ENCODE measurements around the gene TMCC1. TPM values are rescaled to one million over a fixed set of nuclear protein-coding genes. Genes with fewer than 3 reads are reported as not detected.
A peak's percentile ranks its signal among the peaks of the same experiment; 100 is the strongest.

TMCC1 gene
- total and polyA plus RNA-seq, 10 of the 15 experiments (the other 5 are each of a cell fraction or from before 2014, with no cell fraction given), result 2.3 to 21.1 (median 8.4) TPM

GRCh38 chr3:129929383-129929782, 35.9 kb upstream of the TMCC1 start:
- H3K4me2 ChIP-seq (ENCODE audit: control insufficient read depth, insufficient read depth), result no peak overlapping the region
- ATAC-seq (no peak), DNase-seq (ENCODE audit: low read depth, low spot score) (no peak), FAIRE-seq (no peak)
- no peaks in the 10 kb centered on the region for H3K36me3 ChIP-seq (ENCODE audit: control insufficient read depth in 2 of 2, insufficient read depth in 2 of 2, low read length in 1 of 2)
- ChIA-PET POLR2A (no interaction called here), RAD21 (ENCODE audit: unreplicated experiment) (interaction anchor here (1.1 to 1.2 kb wide), 2 partner anchors 302 to 439 kb away, joined by 3 to 5 read pairs; no protein-coding TSS in a partner anchor), CTCF (interaction anchor here (1.0 to 1.7 kb wide), 2 partner anchors 10 to 439 kb away, joined by 3 to 6 read pairs; no protein-coding TSS in a partner anchor), SMC1A (ENCODE audit: uncharacterized antibody, unreplicated experiment) (no interaction called here)
- intact Hi-C loops (cut with micrococcal nuclease; ENCODE audit: unreplicated experiment), result no loop called here
- H3K4me3 ChIP-seq, result no peak overlapping the region
- no peaks in the 10 kb centered on the region for H3K4me1 ChIP-seq (ENCODE audit: control insufficient read depth, insufficient read depth, low read length)
- H3K27ac ChIP-seq (ENCODE audit: control insufficient read depth, insufficient read depth), result no peak overlapping the region
- no peaks in the 10 kb centered on the region for H3K79me2 ChIP-seq (ENCODE audit: control insufficient read depth, insufficient read depth, low read length)
- H4K20me1 ChIP-seq (ENCODE audit: control insufficient read depth, insufficient read depth), result no peaks in the 10 kb centered on the region
- BruUV-seq (replicated peaks), result no TSS peak
- TF ChIP-seq NRF1 (conservative IDR thresholded peaks at IDR 0.05; ENCODE audit: low read depth, low read length) (no peak), CBX5 (IDR thresholded peaks at IDR 0.05; ENCODE audit: low read depth) (peak; percentile 92; the same call in 1 of the 2 replicates), HDAC6 (IDR thresholded peaks at IDR 0.05; ENCODE audit: unreplicated experiment) (no peak)
- 46% methylated on average over 1 of the region's 1 CpG for WGBS (ENCODE audit: insufficient coverage, insufficient replicate concordance, low lambda C conversion rate, missing lambda C conversion rate)
- H2AFZ ChIP-seq (ENCODE audit: control insufficient read depth, low read depth, low read length), result no peak overlapping the region
- H3K9ac ChIP-seq (ENCODE audit: control insufficient read depth, insufficient read depth, low read length), result no peak overlapping the region
- H3K9me3 ChIP-seq (replicated peaks; ENCODE audit: control insufficient read depth, insufficient read depth, low read length), result no peaks in the 10 kb centered on the region; the same call in none of the 3 replicates
- in situ Hi-C loops (cut with MboI), result no loop called here
- H3K27me3 ChIP-seq (replicated peaks in 1 of 2; ENCODE audit: control insufficient read depth in 2 of 2, insufficient read depth in 2 of 2, low read length in 1 of 2), result no peaks in the 10 kb centered on the region

GRCh38 chr3:129927072-129927471, 33.6 kb upstream of the TMCC1 start:
- 36% methylated on average over 5 of the region's 5 CpGs for WGBS (ENCODE audit: insufficient coverage, insufficient replicate concordance, low lambda C conversion rate, missing lambda C conversion rate)
- BruUV-seq (replicated peaks), result no TSS peak
- no peak overlapping the region for H3K27ac ChIP-seq (ENCODE audit: control insufficient read depth, insufficient read depth)
- TF ChIP-seq HCFC1 (IDR thresholded peaks at IDR 0.05; ENCODE audit: low read length) (no peak), TARDBP (IDR thresholded peaks at IDR 0.05; ENCODE audit: borderline replicate concordance) (no peak), ATF3 (IDR thresholded peaks at IDR 0.05; ENCODE audit: borderline replicate concordance, extremely low read depth, low read depth, low read length) (no peak), SREBF1 (IDR thresholded peaks at IDR 0.05; ENCODE audit: low read length) (no peak), USF2 (IDR thresholded peaks at IDR 0.05; ENCODE audit: borderline replicate concordance, low read depth, low read length) (no peak), GATAD2B (conservative IDR thresholded peaks at IDR 0.05; ENCODE audit: low read depth) (no peak), BACH1 (IDR thresholded peaks at IDR 0.05; ENCODE audit: borderline replicate concordance) (no peak), SP1 (IDR thresholded peaks at IDR 0.05; ENCODE audit: low read depth, low read length) (no peak)
- ChIA-PET RAD21 (ENCODE audit: unreplicated experiment) (no interaction called here), POLR2A (no interaction called here), CTCF (no interaction called here), SMC1A (ENCODE audit: uncharacterized antibody, unreplicated experiment) (no interaction called here)
- H4K20me1 ChIP-seq (ENCODE audit: control insufficient read depth, insufficient read depth), result no peaks in the 10 kb centered on the region
- no peak overlapping the region for H3K4me2 ChIP-seq (ENCODE audit: control insufficient read depth, insufficient read depth)
- no peaks in the 10 kb centered on the region for H3K79me2 ChIP-seq (ENCODE audit: control insufficient read depth, insufficient read depth, low read length)
- FAIRE-seq (no peak), DNase-seq (ENCODE audit: low read depth, low spot score) (no peak), ATAC-seq (no peak)
- intact Hi-C loops (cut with micrococcal nuclease; ENCODE audit: unreplicated experiment) (no loop called here), in situ Hi-C loops (cut with MboI) (no loop called here)
- H3K4me1 ChIP-seq (ENCODE audit: control insufficient read depth, insufficient read depth, low read length), result no peaks in the 10 kb centered on the region
- no peaks in the 10 kb centered on the region for H3K36me3 ChIP-seq (ENCODE audit: control insufficient read depth in 2 of 2, insufficient read depth in 2 of 2, low read length in 1 of 2)
- H3K9ac ChIP-seq (ENCODE audit: control insufficient read depth, insufficient read depth, low read length), result no peak overlapping the region
- no peak overlapping the region for H2AFZ ChIP-seq (ENCODE audit: control insufficient read depth, low read depth, low read length)
- no peaks in the 10 kb centered on the region for H3K27me3 ChIP-seq (replicated peaks in 1 of 2; ENCODE audit: control insufficient read depth in 2 of 2, insufficient read depth in 2 of 2, low read length in 1 of 2)
- H3K4me3 ChIP-seq, result no peak overlapping the region
- H3K9me3 ChIP-seq (replicated peaks; ENCODE audit: control insufficient read depth, insufficient read depth, low read length), result no peaks in the 10 kb centered on the region; the same call in none of the 3 replicates

Data from GM12878 (cell line).